Peyer's patch (tissue), 4 donors: ENCODE measurements around the gene TP73. TPM values are rescaled to one million over a fixed set of nuclear protein-coding genes. Genes with fewer than 3 reads are reported as not detected.
A peak's percentile ranks its signal among the peaks of the same experiment; 100 is the strongest.
"Not testable (repeated sequence)": the region's sequence is repeated elsewhere in the genome, so short reads cannot be mapped to it uniquely, and the experiment has no call there.

Experiments used
- DNase-seq, 3 donors: peaks; one replicate each; pipeline ENCODE4 v3.0.0-alpha.2; 2017 to 2019
- H3K27ac ChIP-seq, 4 donors: fragments of 200-600 bp; sonication (generic); one replicate each; pipeline ENCODE4 v1.5.1; 2016 to 2019
- H3K27me3 ChIP-seq, 2 donors: fragments of 200-600 bp; sonication (generic); one replicate each; pipeline ENCODE4 v1.5.1; 2019
- H3K36me3 ChIP-seq, 3 donors: fragments of 200-600 bp; sonication (generic); one replicate each; pipeline ENCODE4 v1.5.1; 2016 to 2019
- H3K4me1 ChIP-seq, 4 donors: fragments of 200-600 bp; sonication (generic); one replicate each; pipeline ENCODE4 v1.5.1; 2016 to 2019
- H3K4me3 ChIP-seq, 4 donors: fragments of 200-600 bp; sonication (generic); 1 replicate in 3 of 4; 2 replicates in 1 of 4; pipeline ENCODE4 v1.5.1; 2016 to 2019; ENCODE audit warnings: mild to moderate bottlenecking in 1 of 4
- H3K9me3 ChIP-seq, 4 donors: fragments of 200-600 bp; sonication (generic); one replicate each; pipeline ENCODE4 v1.5.1; 2016 to 2019; ENCODE audit warnings: mild to moderate bottlenecking in 1 of 4
- POLR2A ChIP-seq, 2 donors: fragments of 450-650 bp; IDR thresholded peaks; one replicate each; pipeline ENCODE4 v1.5.1; 2017; ENCODE audit warnings: antibody characterized with exemption in 2 of 2, mild to moderate bottlenecking in 2 of 2, moderate library complexity in 2 of 2
- total RNA-seq, 4 donors: library from RNA; depleted of rRNA; stranded (reverse); fragments of >200 nt; gene quantifications; one replicate each; pipeline ENCODE4 v1.1.0, GENCODE V29; 2016
- TF ChIP-seq, protein P1 (sequence below), 6 experiments: fragments of 450-650 bp in 4 of 6; fragments of 200-600 bp in 2 of 6; sonication (generic) in 1 of 6; IDR thresholded peaks; one replicate each; pipeline ENCODE4 v1.5.1; 2017 to 2019; ENCODE audit warnings: antibody characterized with exemption in 6 of 6, mild to moderate bottlenecking in 3 of 6, moderate library complexity in 1 of 6

The TP73 gene
- total RNA-seq, 4 donors from 2014 or later: 0.38 TPM; not detected in 3

- H3K27ac ChIP-seq, H3K4me3 ChIP-seq, H3K9me3 ChIP-seq, H3K36me3 ChIP-seq, H3K27me3 ChIP-seq, H3K4me1 ChIP-seq: not testable (repeated sequence)
- peak; percentile 68 to 87 (median 82) for DNase-seq
- TF ChIP-seq, protein P1, sequence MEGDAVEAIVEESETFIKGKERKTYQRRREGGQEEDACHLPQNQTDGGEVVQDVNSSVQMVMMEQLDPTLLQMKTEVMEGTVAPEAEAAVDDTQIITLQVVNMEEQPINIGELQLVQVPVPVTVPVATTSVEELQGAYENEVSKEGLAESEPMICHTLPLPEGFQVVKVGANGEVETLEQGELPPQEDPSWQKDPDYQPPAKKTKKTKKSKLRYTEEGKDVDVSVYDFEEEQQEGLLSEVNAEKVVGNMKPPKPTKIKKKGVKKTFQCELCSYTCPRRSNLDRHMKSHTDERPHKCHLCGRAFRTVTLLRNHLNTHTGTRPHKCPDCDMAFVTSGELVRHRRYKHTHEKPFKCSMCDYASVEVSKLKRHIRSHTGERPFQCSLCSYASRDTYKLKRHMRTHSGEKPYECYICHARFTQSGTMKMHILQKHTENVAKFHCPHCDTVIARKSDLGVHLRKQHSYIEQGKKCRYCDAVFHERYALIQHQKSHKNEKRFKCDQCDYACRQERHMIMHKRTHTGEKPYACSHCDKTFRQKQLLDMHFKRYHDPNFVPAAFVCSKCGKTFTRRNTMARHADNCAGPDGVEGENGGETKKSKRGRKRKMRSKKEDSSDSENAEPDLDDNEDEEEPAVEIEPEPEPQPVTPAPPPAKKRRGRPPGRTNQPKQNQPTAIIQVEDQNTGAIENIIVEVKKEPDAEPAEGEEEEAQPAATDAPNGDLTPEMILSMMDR (IDR thresholded peaks at IDR 0.05): peak; percentile 72 to 95 (median 84)
Observed at GRCh38 chr1:3724416-3725030, 72.2 kb downstream of the TP73 start.

GRCh38 chr1:3725366-3725765 lies 73.0 kb downstream of the TP73 start:
- no peak overlapping the region for H3K27ac ChIP-seq
- H3K4me1 ChIP-seq: no peaks in the 10 kb centered on the region
- no peak for TF ChIP-seq POLR2A (IDR thresholded peaks at IDR 0.05)
- TF ChIP-seq, protein P1 (IDR thresholded peaks at IDR 0.05): no peak
- no peaks in the 10 kb centered on the region for H3K9me3 ChIP-seq
- H3K27me3 ChIP-seq: no peaks in the 10 kb centered on the region
- no peaks in the 10 kb centered on the region for H3K36me3 ChIP-seq
- no peak for DNase-seq
- no peak overlapping the region for H3K4me3 ChIP-seq

GRCh38 chr1:3727042-3727824 lies 74.9 kb downstream of the TP73 start:
- Histone ChIP-seq H3K27ac (no peak overlapping the region), H3K4me1 (no peaks in the 10 kb centered on the region), H3K27me3 (no peaks in the 10 kb centered on the region), H3K4me3 (no peak overlapping the region), H3K36me3 (no peaks in the 10 kb centered on the region), H3K9me3 (no peaks in the 10 kb centered on the region)
- TF ChIP-seq POLR2A (IDR thresholded peaks at IDR 0.05): no peak
- TF ChIP-seq, protein P1 (IDR thresholded peaks at IDR 0.05): peak in 1 of 6 experiments; percentile 8
- DNase-seq: no peak

- TF ChIP-seq POLR2A (IDR thresholded peaks at IDR 0.05): no peak
- TF ChIP-seq, protein P1 (IDR thresholded peaks at IDR 0.05): no peak
- H3K4me3 ChIP-seq: no peak overlapping the region
- H3K27me3 ChIP-seq: peaks cover 0 to 3% of the 10 kb centered on the region in 2 donors
- H3K4me1 ChIP-seq: no peaks in the 10 kb centered on the region
- no peak overlapping the region for H3K27ac ChIP-seq
- H3K9me3 ChIP-seq: no peaks in the 10 kb centered on the region
- no peaks in the 10 kb centered on the region for H3K36me3 ChIP-seq
- no peak for DNase-seq
Observed at GRCh38 chr1:3727825-3728776, 75.8 kb downstream of the TP73 start.
